ENCODE results near the gene AGPAT4.

- no peak for TF ChIP-seq REST (IDR thresholded peaks at IDR 0.05)
- no peak for TF ChIP-seq CTCF (IDR thresholded peaks at IDR 0.05)
- no peak for TF ChIP-seq POLR2A (IDR thresholded peaks at IDR 0.05; ENCODE audit: low read length)
Observed at GRCh38 chr6:161249327-161249726, 24.5 kb downstream of the AGPAT4 start.

Data from A549 (cell line).